ENCODE results near the gene LMF1. TPM values are rescaled to one million over a fixed set of nuclear protein-coding genes. Genes with fewer than 3 reads are reported as not detected.

LMF1 gene
- total RNA-seq, 4 donors from 2014 or later: 14.9 to 33.7 (median 27.1) TPM

- no peak for TF ChIP-seq CTCF (IDR thresholded peaks at IDR 0.05)
- DNase-seq (ENCODE audit: low spot score) (no peak), ATAC-seq (ENCODE audit: low FRiP score) (no peak)
These were observed 88.5 kb downstream of the LMF1 start for GRCh38 chr16:882256-882655.

GRCh38 chr16:881219-882097, 89.3 kb downstream of the LMF1 start:
- no peak for TF ChIP-seq CTCF (IDR thresholded peaks at IDR 0.05)
- no peak for ATAC-seq (ENCODE audit: low FRiP score)
- no peak for DNase-seq (ENCODE audit: low spot score)

- no peak for ATAC-seq (ENCODE audit: low FRiP score)
- DNase-seq (ENCODE audit: low spot score): no peak
- no peak for TF ChIP-seq CTCF (IDR thresholded peaks at IDR 0.05)
These were observed 90.2 kb downstream of the LMF1 start for GRCh38 chr16:880471-881171.

- no peak for DNase-seq (ENCODE audit: low spot score)
- no peak for TF ChIP-seq CTCF (IDR thresholded peaks at IDR 0.05)
- no peak for ATAC-seq (ENCODE audit: low FRiP score)
These were observed 90.8 kb downstream of the LMF1 start for GRCh38 chr16:879986-880385.

- no peak for TF ChIP-seq CTCF (IDR thresholded peaks at IDR 0.05)
- no peak for DNase-seq (ENCODE audit: low spot score)
- ATAC-seq (ENCODE audit: low FRiP score): no peak
These were observed 91.3 kb downstream of the LMF1 start for GRCh38 chr16:879461-879861.

DNA sequence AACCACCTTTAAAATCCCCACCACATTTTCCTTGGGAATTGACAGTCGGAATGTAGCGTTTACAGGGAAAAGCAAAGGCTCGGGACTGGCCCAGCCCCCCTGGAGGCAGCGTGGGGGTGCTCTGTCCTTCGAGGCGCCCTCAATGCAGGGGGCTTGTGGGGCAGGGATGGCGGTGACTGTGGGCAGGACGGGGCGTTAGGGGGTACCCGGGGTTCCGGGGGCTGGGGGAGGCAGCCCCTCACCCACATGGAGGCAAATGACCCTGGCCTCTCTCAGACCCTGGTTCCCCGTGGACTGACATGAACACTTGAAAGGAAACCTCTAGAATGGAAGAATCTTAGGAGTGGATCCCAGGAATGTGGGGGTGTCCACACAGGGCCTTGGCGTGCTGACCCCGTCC, 91.9 kb downstream of the LMF1 start:
- DNase-seq (ENCODE audit: low spot score) (no peak), ATAC-seq (ENCODE audit: low FRiP score) (no peak)
- no peak for TF ChIP-seq CTCF (IDR thresholded peaks at IDR 0.05)
